Astrocyte of the spinal cord (primary cell): ENCODE results near the gene SHROOM3.

Experiments used
- DNase-seq: peaks from one replicate; pipeline ENCODE4 v3.0.0; 2011; ENCODE audit warnings: low read depth, low spot score
- H3K4me3 ChIP-seq: 2 replicates; pipeline ENCODE4 v1.5.1; 2011; ENCODE audit warnings: low read depth, mild to moderate bottlenecking, low read length, moderate library complexity
- in situ Hi-C: cut with HindIII; loops from 2 replicates; pipeline ENCODE4 v1.10.0; 2017; ENCODE audit warnings: low sequenced_read_pairs
- TF ChIP-seq, protein P1 (sequence below): IDR thresholded peaks from 2 replicates; pipeline ENCODE4 v1.5.1; 2012; ENCODE audit warnings: low read depth, mild to moderate bottlenecking, low read length, inconsistent platforms

The SHROOM3 gene

DNA sequence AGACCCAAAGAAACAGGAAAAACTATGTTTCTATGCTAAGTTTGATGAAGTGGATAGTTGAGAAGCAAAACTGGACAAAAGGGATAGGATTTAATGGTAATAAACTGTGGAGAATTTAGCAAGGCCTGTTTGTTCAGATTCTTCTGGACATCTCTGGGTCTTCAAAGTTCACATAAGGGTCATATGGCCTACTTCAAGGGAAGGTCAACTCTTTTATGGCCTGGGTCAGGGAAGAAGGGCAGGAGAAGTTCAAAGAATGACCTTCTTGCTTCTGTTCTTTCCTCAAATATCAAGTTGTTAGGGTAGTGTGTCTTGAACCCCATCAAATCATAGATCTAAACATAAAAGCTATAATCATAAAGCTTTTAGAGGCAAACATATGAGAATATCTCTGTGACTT lies 360.2 kb downstream of the SHROOM3 start:
- H3K4me3 ChIP-seq, result no peak overlapping the region
- no peak for DNase-seq
- TF ChIP-seq, protein P1, sequence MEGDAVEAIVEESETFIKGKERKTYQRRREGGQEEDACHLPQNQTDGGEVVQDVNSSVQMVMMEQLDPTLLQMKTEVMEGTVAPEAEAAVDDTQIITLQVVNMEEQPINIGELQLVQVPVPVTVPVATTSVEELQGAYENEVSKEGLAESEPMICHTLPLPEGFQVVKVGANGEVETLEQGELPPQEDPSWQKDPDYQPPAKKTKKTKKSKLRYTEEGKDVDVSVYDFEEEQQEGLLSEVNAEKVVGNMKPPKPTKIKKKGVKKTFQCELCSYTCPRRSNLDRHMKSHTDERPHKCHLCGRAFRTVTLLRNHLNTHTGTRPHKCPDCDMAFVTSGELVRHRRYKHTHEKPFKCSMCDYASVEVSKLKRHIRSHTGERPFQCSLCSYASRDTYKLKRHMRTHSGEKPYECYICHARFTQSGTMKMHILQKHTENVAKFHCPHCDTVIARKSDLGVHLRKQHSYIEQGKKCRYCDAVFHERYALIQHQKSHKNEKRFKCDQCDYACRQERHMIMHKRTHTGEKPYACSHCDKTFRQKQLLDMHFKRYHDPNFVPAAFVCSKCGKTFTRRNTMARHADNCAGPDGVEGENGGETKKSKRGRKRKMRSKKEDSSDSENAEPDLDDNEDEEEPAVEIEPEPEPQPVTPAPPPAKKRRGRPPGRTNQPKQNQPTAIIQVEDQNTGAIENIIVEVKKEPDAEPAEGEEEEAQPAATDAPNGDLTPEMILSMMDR, result no peak
- in situ Hi-C loops, result no loop called here

DNA sequence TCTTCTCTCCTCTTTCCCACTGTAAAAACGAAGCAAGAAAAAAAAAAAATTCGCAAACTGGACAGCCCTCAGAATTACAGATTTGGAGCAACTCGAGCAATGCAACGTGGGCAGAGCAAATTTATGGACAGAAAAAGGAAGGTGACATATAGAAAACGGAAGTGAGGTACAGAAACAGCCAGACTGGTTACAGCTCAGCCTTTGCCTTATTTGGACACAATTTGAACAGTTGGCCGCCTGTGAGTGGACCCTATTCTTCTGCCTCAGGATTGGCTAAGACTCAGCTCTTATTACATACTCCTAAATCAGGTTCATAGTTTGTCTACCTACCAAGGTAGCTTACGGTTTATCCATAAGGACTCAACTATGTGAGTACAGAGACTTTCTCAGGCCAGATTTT lies 364.1 kb downstream of the SHROOM3 start:
- no peak overlapping the region for H3K4me3 ChIP-seq
- DNase-seq, result no peak
- TF ChIP-seq, protein P1, result no peak
- in situ Hi-C loops, result no loop called here

DNA sequence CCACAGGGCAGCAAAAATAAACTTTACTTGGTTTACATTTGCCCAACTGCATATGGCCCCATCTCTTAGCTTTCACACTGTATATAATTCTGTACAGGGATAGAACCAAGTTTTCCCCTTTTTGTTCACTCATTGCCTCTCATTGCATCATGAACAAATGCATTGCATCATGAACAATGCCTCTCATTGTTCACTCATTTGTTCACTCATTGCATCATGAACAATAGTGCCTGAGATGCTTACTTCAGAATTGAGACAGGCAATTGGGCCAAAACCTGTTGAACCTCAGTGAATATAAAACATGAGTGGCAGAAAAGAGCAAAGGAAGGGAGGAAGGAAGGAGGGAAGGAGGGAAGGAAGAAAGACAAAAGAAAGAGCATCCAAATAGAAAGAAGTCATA lies 364.7 kb downstream of the SHROOM3 start:
- no peak overlapping the region for H3K4me3 ChIP-seq
- no peak for DNase-seq
- TF ChIP-seq, protein P1, result no peak
- in situ Hi-C loops, result no loop called here

DNA sequence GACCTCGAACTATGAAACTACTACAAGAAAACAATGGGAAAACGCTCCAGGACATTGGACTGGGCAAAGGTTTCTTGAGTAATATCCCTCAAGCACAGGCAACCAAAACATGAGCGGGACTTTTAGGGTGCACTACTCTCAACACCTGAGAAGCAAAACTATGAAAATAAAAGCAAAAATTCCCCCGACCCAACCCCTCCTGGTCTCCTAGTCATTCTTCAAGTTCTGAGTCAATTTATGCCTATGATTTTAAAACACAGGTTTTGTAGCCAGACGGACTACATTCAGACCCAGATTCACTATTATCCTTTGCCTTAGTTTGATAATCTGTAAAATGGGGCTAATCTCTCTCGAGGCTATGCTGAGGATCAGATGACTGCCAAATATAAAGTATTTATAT lies 365.9 kb downstream of the SHROOM3 start:
- no peak for DNase-seq
- TF ChIP-seq, protein P1, result no peak
- no peak overlapping the region for H3K4me3 ChIP-seq
- in situ Hi-C loops, result no loop called here

DNA sequence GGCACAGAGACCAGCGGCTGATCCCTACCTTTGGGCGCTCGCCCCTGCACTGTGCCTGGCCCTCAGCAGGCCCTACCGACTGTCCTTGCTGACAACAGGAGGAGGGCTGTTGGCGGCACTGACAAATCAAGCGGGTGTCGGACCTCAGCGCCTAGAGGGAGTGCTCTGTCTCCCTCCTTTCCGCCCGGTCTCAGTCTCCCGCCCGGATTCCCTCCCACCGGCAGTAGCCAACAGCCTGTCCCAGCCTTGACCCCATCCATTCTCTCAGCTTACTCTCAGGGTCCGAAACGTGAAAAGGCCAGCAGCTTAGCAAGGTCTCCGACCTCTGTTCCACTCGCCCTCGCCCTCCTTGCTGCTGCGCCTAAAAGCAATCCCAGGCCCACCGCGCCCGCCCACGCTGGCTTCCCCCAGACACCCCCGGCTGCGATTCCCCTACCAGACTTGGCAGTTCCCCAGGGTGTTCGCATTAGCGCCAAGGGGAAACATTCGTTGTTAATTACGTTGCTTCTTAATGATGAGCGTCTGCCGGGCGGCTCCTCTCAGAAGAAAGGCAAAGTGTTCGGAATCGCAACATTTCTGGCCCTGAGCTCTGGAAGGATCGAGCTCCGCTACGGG lies 366.7 kb downstream of the SHROOM3 start:
- H3K4me3 ChIP-seq, result no peak overlapping the region
- in situ Hi-C loops, result no loop called here

DNA sequence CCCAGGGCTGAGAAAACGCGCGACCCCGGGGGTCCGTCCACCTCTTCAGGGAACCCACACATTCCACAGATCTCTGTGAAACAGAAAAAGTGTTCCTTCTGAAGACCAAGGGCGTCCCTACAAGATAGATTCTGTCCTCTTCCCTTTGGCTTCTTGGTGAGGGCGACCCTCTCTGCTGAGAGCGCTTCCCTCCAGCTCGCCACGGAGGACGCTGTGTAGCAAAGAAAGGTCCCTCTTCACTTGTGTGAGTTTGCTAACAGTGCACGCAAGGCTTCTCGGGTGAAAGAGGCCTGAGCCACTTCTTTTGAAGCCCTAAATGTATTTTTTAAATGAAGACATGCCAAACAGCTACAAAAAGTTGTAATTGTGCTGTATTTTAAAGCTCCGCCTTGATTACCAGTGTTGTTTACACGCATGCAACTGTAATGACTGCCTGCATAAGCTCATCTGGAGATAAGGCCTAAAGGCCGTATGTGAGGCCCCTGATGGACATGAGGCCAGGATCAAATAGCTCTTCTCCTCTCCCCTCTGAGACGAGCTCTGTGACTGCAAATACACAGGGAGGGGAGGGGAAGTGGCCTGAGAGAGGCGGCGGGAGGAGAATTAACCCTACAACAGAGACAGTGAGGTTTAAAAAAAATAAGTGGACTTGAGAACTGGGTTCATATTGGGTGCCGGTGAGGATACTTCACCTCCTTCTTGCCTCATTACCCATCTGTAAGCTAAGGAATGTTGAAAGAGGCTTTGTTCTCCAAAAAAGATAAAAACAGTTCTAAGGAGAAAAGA lies 367.4 kb downstream of the SHROOM3 start:
- peak; percentile 38 for DNase-seq
- TF ChIP-seq, protein P1, result no peak
- in situ Hi-C loops, result no loop called here
- no peak overlapping the region for H3K4me3 ChIP-seq

More for the DNA sequence above, 366.7 kb downstream of the SHROOM3 start:
- TF ChIP-seq, protein P1, result no peak
- DNase-seq, result peak; percentile 32
